Mesenchymal stem cell (in vitro differentiated cells and primary cell): ENCODE measurements around the gene C7orf33. TPM values are rescaled to one million over a fixed set of nuclear protein-coding genes. Genes with fewer than 3 reads are reported as not detected.
A peak's percentile ranks its signal among the peaks of the same experiment; 100 is the strongest.

ENCODE experiments used
- DNase-seq: peaks from one replicate; pipeline ENCODE4 v3.0.0-alpha.2; 2013
- H2AFZ ChIP-seq: one replicate; pipeline ENCODE4 v1.6.1; 2013; ENCODE audit warnings: low read depth, mild to moderate bottlenecking, control low read depth, inconsistent platforms, low read length, moderate library complexity
- H2AK5ac ChIP-seq: 2 replicates; pipeline ENCODE4 v1.6.1; 2013; ENCODE audit warnings: low read length, moderate library complexity, mild to moderate bottlenecking, inconsistent platforms; ENCODE audit not compliant: severe bottlenecking
- H2BK120ac ChIP-seq: one replicate; pipeline ENCODE4 v1.6.1; 2013; ENCODE audit warnings: low read depth, mild to moderate bottlenecking, inconsistent platforms, low read length, moderate library complexity
- H2BK12ac ChIP-seq, 2 experiments: one replicate each; pipeline ENCODE4 v1.6.1; 2013; ENCODE audit warnings: inconsistent platforms in 2 of 2, low read length in 2 of 2, mild to moderate bottlenecking in 2 of 2, moderate library complexity in 2 of 2, control low read depth in 1 of 2
- H2BK15ac ChIP-seq: one replicate; pipeline ENCODE4 v1.6.1; 2013; ENCODE audit warnings: mild to moderate bottlenecking, low read depth, inconsistent platforms; ENCODE audit not compliant: poor library complexity, severe bottlenecking
- H2BK5ac ChIP-seq: 2 replicates; pipeline ENCODE4 v1.6.1; 2013; ENCODE audit warnings: low read depth, mild to moderate bottlenecking, low read length, control low read depth, inconsistent platforms; ENCODE audit not compliant: poor library complexity, severe bottlenecking
- H3K14ac ChIP-seq, 2 experiments: one replicate each; pipeline ENCODE4 v1.6.1; 2013; ENCODE audit warnings: inconsistent platforms in 2 of 2, low read length in 2 of 2, control low read depth in 1 of 2, mild to moderate bottlenecking in 1 of 2, moderate library complexity in 1 of 2
- H3K18ac ChIP-seq, 2 experiments: one replicate each; pipeline ENCODE4 v1.6.1; 2013; ENCODE audit warnings: inconsistent platforms in 2 of 2, low read length in 2 of 2, control low read depth in 1 of 2, low read depth in 1 of 2, mild to moderate bottlenecking in 1 of 2
- H3K23ac ChIP-seq, 2 experiments: one replicate each; pipeline ENCODE4 v1.6.1; 2013; ENCODE audit warnings: inconsistent platforms in 2 of 2, low read length in 2 of 2, mild to moderate bottlenecking in 2 of 2, moderate library complexity in 2 of 2, control low read depth in 1 of 2
- H3K27ac ChIP-seq: 2 replicates; pipeline ENCODE4 v1.5.1; 2013; ENCODE audit warnings: mild to moderate bottlenecking, moderate library complexity, low read length, control low read depth, inconsistent platforms; ENCODE audit not compliant: poor library complexity, severe bottlenecking
- H3K27me3 ChIP-seq, 2 experiments: 2 replicates each; pipeline versions ENCODE4 v1.6.1 to v1.7.0; 2013; ENCODE audit warnings: low read length in 2 of 2, mild to moderate bottlenecking in 2 of 2, moderate library complexity in 2 of 2, control low read depth in 1 of 2, inconsistent platforms in 1 of 2; ENCODE audit not compliant: control insufficient read depth in 1 of 2, insufficient read depth in 1 of 2
- H3K36me3 ChIP-seq, 2 experiments: 2 replicates each; pipeline versions ENCODE4 v1.6.1 to v1.7.0; 2013; ENCODE audit warnings: low read length in 2 of 2, control low read depth in 1 of 2, inconsistent platforms in 1 of 2, low read depth in 1 of 2, mild to moderate bottlenecking in 1 of 2; ENCODE audit not compliant: insufficient read depth in 2 of 2, control insufficient read depth in 1 of 2
- H3K4ac ChIP-seq, 2 experiments: one replicate each; pipeline ENCODE4 v1.6.1; 2013; ENCODE audit warnings: inconsistent platforms in 2 of 2, low read length in 2 of 2, mild to moderate bottlenecking in 2 of 2, moderate library complexity in 2 of 2, control low read depth in 1 of 2, low read depth in 1 of 2
- H3K4me1 ChIP-seq: 2 replicates; pipeline ENCODE4 v1.6.1; 2013; ENCODE audit warnings: low read depth, low read length, control low read depth; ENCODE audit not compliant: control insufficient read depth, insufficient read depth
- H3K4me2 ChIP-seq: 2 replicates; pipeline ENCODE4 v1.6.1; 2013; ENCODE audit warnings: low read length, mild to moderate bottlenecking, inconsistent platforms; ENCODE audit not compliant: poor library complexity, severe bottlenecking
- H3K4me3 ChIP-seq, 2 experiments: 2 replicates each; pipeline versions ENCODE4 v1.5.1 to v1.7.0; 2013; ENCODE audit warnings: low read length in 2 of 2, mild to moderate bottlenecking in 2 of 2, control low read depth in 1 of 2, low read depth in 1 of 2; ENCODE audit not compliant: insufficient read depth in 1 of 2
- H3K79me1 ChIP-seq: replicated peaks from 2 replicates; pipeline ENCODE4 v1.6.1; 2013; ENCODE audit warnings: mild to moderate bottlenecking, control low read depth, low read length, inconsistent platforms; ENCODE audit not compliant: poor library complexity, severe bottlenecking
- H3K9ac ChIP-seq: 2 replicates; pipeline ENCODE4 v1.7.0; 2013; ENCODE audit warnings: mild to moderate bottlenecking, low read length, moderate library complexity
- H3K9me3 ChIP-seq: 2 replicates; pipeline ENCODE4 v1.7.0; 2013; ENCODE audit warnings: mild to moderate bottlenecking, low read length; ENCODE audit not compliant: control insufficient read depth
- H4K8ac ChIP-seq: one replicate; pipeline ENCODE4 v1.6.1; 2013; ENCODE audit warnings: inconsistent platforms, mild to moderate bottlenecking, low read length, moderate library complexity
- H4K91ac ChIP-seq: one replicate; pipeline ENCODE4 v1.6.1; 2013; ENCODE audit warnings: mild to moderate bottlenecking, low read length, inconsistent platforms
- WGBS: methylation state at CpG from one replicate; pipeline ENCODE4 v1.1.7; 2013; ENCODE audit warnings: mixed read lengths; 5-methylcytosine and 5-hydroxymethylcytosine counted together
- polyA plus RNA-seq, 2 experiments: library from polyadenylated mRNA; stranded (reverse); fragments of 200-250 nt; gene quantifications; one replicate each; pipeline ENCODE4 v1.2.3, GENCODE V29; 2013

The C7orf33 gene, protein sequence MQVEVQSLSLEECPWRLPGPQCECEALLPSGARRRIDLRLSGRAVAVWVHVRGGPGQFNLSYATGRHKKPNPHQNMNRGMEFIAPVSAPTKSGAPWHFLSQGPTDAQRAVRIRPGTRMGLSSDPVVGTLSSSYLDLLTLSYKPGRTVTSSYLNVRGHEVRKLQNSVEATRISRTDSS
- not detected for polyA plus RNA-seq (2013, experiment 1 of 2)
- polyA plus RNA-seq (2013, experiment 2 of 2) = not detected

DNA sequence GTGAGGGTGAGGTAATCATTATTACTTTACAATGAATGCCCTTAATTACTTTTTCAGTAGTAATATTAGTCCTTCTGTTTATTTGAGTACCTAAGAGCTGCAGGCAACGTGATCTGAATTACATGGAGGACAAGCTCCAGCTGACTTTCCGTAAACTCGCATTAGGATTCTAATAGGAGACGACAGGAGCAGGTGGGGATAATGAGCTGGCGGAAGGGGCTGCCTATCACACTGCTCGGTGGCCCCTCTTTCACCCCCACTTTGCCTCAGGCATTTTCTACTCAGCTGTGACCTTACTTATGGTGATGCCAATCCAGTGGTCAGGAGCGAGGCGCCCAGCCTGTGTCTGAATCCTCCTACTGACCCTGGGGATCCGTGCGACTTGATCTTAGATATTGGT is at the start of gene C7orf33:
TSS of gene C7orf33 (plus strand) at position 296 of the 400 bp plus-strand sequence. CDS start 160 bp downstream, outside the sequence.
- H2BK15ac ChIP-seq = no peak within 1 kb of the TSS
- no peak within 1 kb of the TSS for H3K27ac ChIP-seq
- H3K4me1 ChIP-seq = no peaks in the 10 kb centered on the region
- no peaks in the 10 kb centered on the region for H3K9me3 ChIP-seq
- H3K18ac ChIP-seq = no peak within 1 kb of the TSS
- no peak within 1 kb of the TSS for H3K14ac ChIP-seq
- no peak within 1 kb of the TSS for H4K91ac ChIP-seq
- H3K36me3 ChIP-seq = no peaks in the 10 kb centered on the region
- H2AFZ ChIP-seq = no peak within 1 kb of the TSS
- H2BK12ac ChIP-seq = no peak within 1 kb of the TSS
- no peak within 1 kb of the TSS for H3K9ac ChIP-seq
- H2BK120ac ChIP-seq = no peak within 1 kb of the TSS
- no peak within 1 kb of the TSS for H2BK5ac ChIP-seq
- H3K4ac ChIP-seq = no peak within 1 kb of the TSS
- no peak within 1 kb of the TSS for H2AK5ac ChIP-seq
- no peak for DNase-seq
- no peak within 1 kb of the TSS for H3K4me3 ChIP-seq
- no peaks in the 10 kb centered on the region for H3K79me1 ChIP-seq
- H3K23ac ChIP-seq = no peak within 1 kb of the TSS
- peak within 1 kb of the TSS; percentile 49 for H4K8ac ChIP-seq
- H3K27me3 ChIP-seq = peaks cover 15 to 52% of the 10 kb centered on the region in 2 experiments
- H3K4me2 ChIP-seq = no peak within 1 kb of the TSS
- WGBS = 85% methylated on average over 10 of the region's 10 CpGs

GRCh38 chr7:148541891-148542504 is 48.6 kb upstream of the C7orf33 start:
- Histone ChIP-seq H4K8ac (no peak overlapping the region), H3K27ac (no peak overlapping the region), H3K23ac (no peak overlapping the region), H2BK5ac (no peak overlapping the region), H3K4ac (no peak overlapping the region), H3K14ac (no peak overlapping the region), H3K79me1 (no peaks in the 10 kb centered on the region), H3K27me3 (no peaks in the 10 kb centered on the region), H2BK15ac (no peak overlapping the region), H3K4me3 (no peak overlapping the region), H3K9ac (no peak overlapping the region), H2BK120ac (no peak overlapping the region), H3K4me2 (no peak overlapping the region), H2AK5ac (no peak overlapping the region), H3K18ac (no peak overlapping the region), H4K91ac (no peak overlapping the region), H2AFZ (no peak overlapping the region), H3K9me3 (no peaks in the 10 kb centered on the region), H2BK12ac (no peak overlapping the region), H3K36me3 (no peaks in the 10 kb centered on the region), H3K4me1 (peaks cover 5% of the 10 kb centered on the region)
- 88% methylated on average over 5 of the region's 6 CpGs for WGBS
- DNase-seq = no peak

DNA sequence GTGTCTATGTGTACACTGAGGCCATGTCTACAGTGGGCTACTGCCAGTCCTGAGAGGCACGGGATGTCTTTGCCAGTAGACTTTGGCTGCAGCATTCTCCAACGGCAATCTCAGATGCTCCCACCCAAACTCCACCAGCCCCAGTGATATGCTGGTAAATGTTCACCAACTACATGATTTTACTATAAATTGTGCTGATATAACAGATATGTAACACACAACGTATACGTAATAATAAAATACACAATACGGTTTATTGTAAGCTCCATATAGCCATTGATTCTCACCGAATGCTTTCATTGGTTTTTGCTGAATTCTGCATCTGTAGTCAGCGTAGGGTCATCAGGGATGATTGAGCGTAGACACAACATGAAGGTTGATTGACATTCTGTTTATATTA is 47.3 kb upstream of the C7orf33 start:
- H3K4me2 ChIP-seq = no peak overlapping the region

GRCh38 chr7:148545172-148545571 is 45.4 kb upstream of the C7orf33 start:
- H3K14ac ChIP-seq = no peak overlapping the region
- no peaks in the 10 kb centered on the region for H3K79me1 ChIP-seq
- no peak overlapping the region for H3K18ac ChIP-seq

More for the DNA sequence above, 47.3 kb upstream of the C7orf33 start:
- Histone ChIP-seq H2AFZ (no peak overlapping the region), H3K4me1 (peaks cover 5% of the 10 kb centered on the region), H3K9me3 (no peaks in the 10 kb centered on the region), H3K4ac (no peak overlapping the region), H2BK12ac (no peak overlapping the region), H2BK15ac (no peak overlapping the region), H3K27me3 (no peaks in the 10 kb centered on the region), H3K23ac (no peak overlapping the region), H2BK5ac (no peak overlapping the region), H3K14ac (no peak overlapping the region), H3K9ac (no peak overlapping the region), H3K4me3 (no peak overlapping the region), H3K27ac (no peak overlapping the region), H3K18ac (no peak overlapping the region), H3K36me3 (no peaks in the 10 kb centered on the region), H2AK5ac (no peak overlapping the region), H4K8ac (no peak overlapping the region), H3K79me1 (no peaks in the 10 kb centered on the region), H4K91ac (no peak overlapping the region), H2BK120ac (no peak overlapping the region)
- no peak for DNase-seq
- WGBS = 97% methylated on average over 7 of the region's 8 CpGs

More at GRCh38 chr7:148545172-148545571, 45.4 kb upstream of the C7orf33 start:
- H3K9me3 ChIP-seq = no peaks in the 10 kb centered on the region
- H3K4me1 ChIP-seq = peaks cover 2% of the 10 kb centered on the region
- no peak overlapping the region for H3K23ac ChIP-seq
- H3K27me3 ChIP-seq = no peaks in the 10 kb centered on the region
- H3K9ac ChIP-seq = no peak overlapping the region
- DNase-seq = no peak
- H3K4me2 ChIP-seq = no peak overlapping the region
- no peak overlapping the region for H2AK5ac ChIP-seq
- no peaks in the 10 kb centered on the region for H3K36me3 ChIP-seq
- no peak overlapping the region for H2BK5ac ChIP-seq
- H2AFZ ChIP-seq = no peak overlapping the region
- H2BK12ac ChIP-seq = no peak overlapping the region
- no peak overlapping the region for H3K4ac ChIP-seq
- no peak overlapping the region for H2BK120ac ChIP-seq
- no peak overlapping the region for H3K4me3 ChIP-seq
- no peak overlapping the region for H4K91ac ChIP-seq
- no peak overlapping the region for H2BK15ac ChIP-seq
- WGBS = 87% methylated on average over 6 of the region's 6 CpGs
- no peak overlapping the region for H3K27ac ChIP-seq
- no peak overlapping the region for H4K8ac ChIP-seq
